HEK293 (cell line): ENCODE results near the gene CEP70.

Source experiments
- CTCF ChIA-PET: fragments of 350-600 bp; formaldehyde crosslinking; extraction: SDS; loops from one replicate; lab custom pipeline; 2021; ENCODE audit warnings: antibody characterized with exemption; lab: Yijun Ruan, JAX
- POLR2A ChIA-PET: fragments of 300-600 bp; formaldehyde crosslinking; extraction: SDS; loops from one replicate; lab custom pipeline; 2020; ENCODE audit warnings: antibody characterized with exemption, inconsistent platforms; lab: Yijun Ruan, JAX
- H3K27ac ChIP-seq: fragments of 200-500 bp; sonication (Bioruptor generic); 2 replicates; pipeline ENCODE4 v1.5.1; 2014; ENCODE audit warnings: low read depth, low read length, control low read depth, inconsistent platforms; ENCODE audit errors: extremely low read depth
- H3K36me3 ChIP-seq, 2 experiments: fragments of 200-500 bp in 1 of 2; sonication (Bioruptor generic) in 1 of 2; 1 replicate in 1 of 2; 2 replicates in 1 of 2; pipeline ENCODE4 v1.5.1; 2014 to 2017; ENCODE audit warnings: inconsistent platforms in 2 of 2, low read length in 2 of 2; ENCODE audit not compliant: control insufficient read depth in 2 of 2, insufficient read depth in 1 of 2
- H3K4me1 ChIP-seq: fragments of 200-500 bp; sonication (Bioruptor generic); 2 replicates; pipeline ENCODE4 v1.5.1; 2014; ENCODE audit warnings: mild to moderate bottlenecking, low read length, inconsistent platforms; ENCODE audit not compliant: control insufficient read depth, insufficient read depth
- H3K4me3 ChIP-seq: 2 replicates; pipeline ENCODE4 v1.5.1; 2011; ENCODE audit warnings: low read depth, mild to moderate bottlenecking, control low read depth, low read length, moderate library complexity
- H3K9me3 ChIP-seq: fragments of 200-500 bp; sonication (Bioruptor generic); 2 replicates; pipeline ENCODE4 v1.5.1; 2014; ENCODE audit warnings: low read depth, low read length, inconsistent platforms; ENCODE audit not compliant: control insufficient read depth, insufficient read depth
- GFI1B ChIP-seq: fragments of 450-650 bp; formaldehyde crosslinking; IDR thresholded peaks from 2 replicates; pipeline ENCODE4 v1.5.1; 2016; ENCODE audit warnings: missing biosample characterization, missing genetic modification characterization
- GLIS2 ChIP-seq: fragments of 450-650 bp; formaldehyde crosslinking; IDR thresholded peaks from 2 replicates; pipeline ENCODE4 v1.5.1; 2016; ENCODE audit warnings: missing biosample characterization, missing genetic modification characterization
- HOXA7 ChIP-seq: sonication (generic); formaldehyde crosslinking; IDR thresholded peaks from 2 replicates; pipeline ENCODE4 v1.8.1; 2022; ENCODE audit warnings: missing genetic modification reagents, borderline replicate concordance
- HOXD13 ChIP-seq: sonication (generic); formaldehyde crosslinking; IDR thresholded peaks from 2 replicates; pipeline ENCODE4 v1.8.0; 2022; ENCODE audit warnings: missing genetic modification reagents, borderline replicate concordance
- IKZF3 ChIP-seq: fragments of 450-650 bp; IDR thresholded peaks from 2 replicates; pipeline ENCODE4 v1.5.0; 2018; ENCODE audit warnings: missing biosample characterization, mild to moderate bottlenecking, missing genetic modification characterization, moderate library complexity
- KLF16 ChIP-seq: fragments of 450-650 bp; formaldehyde crosslinking; IDR thresholded peaks from 2 replicates; pipeline ENCODE4 v1.5.1; 2017; ENCODE audit warnings: missing biosample characterization, missing genetic modification characterization
- PRDM1 ChIP-seq: fragments of 450-650 bp; formaldehyde crosslinking; IDR thresholded peaks from 2 replicates; pipeline ENCODE4; 2016; ENCODE audit warnings: missing biosample characterization, missing genetic modification characterization
- SP3 ChIP-seq: fragments of 450-650 bp; formaldehyde crosslinking; IDR thresholded peaks from 2 replicates; pipeline ENCODE4 v1.5.1; 2016; ENCODE audit warnings: missing biosample characterization, missing genetic modification characterization
- ZBTB11 ChIP-seq: fragments of 450-650 bp; formaldehyde crosslinking; conservative IDR thresholded peaks from 2 replicates; pipeline ENCODE4 v1.5.1; 2016; ENCODE audit warnings: low read depth, missing biosample characterization, missing genetic modification characterization
- ZNF211 ChIP-seq: fragments of 450-650 bp; formaldehyde crosslinking; IDR thresholded peaks from 2 replicates; pipeline ENCODE4 v1.5.1; 2016; ENCODE audit warnings: low read depth, missing biosample characterization, missing genetic modification characterization
- ZNF223 ChIP-seq: fragments of 450-650 bp; formaldehyde crosslinking; IDR thresholded peaks from 2 replicates; pipeline ENCODE4 v1.5.1; 2016; ENCODE audit warnings: missing biosample characterization, missing genetic modification characterization
- ZNF266 ChIP-seq: fragments of 450-650 bp; formaldehyde crosslinking; IDR thresholded peaks from 2 replicates; pipeline ENCODE4 v1.5.1; 2016; ENCODE audit warnings: missing biosample characterization, missing genetic modification characterization, low read depth
- ZNF341 ChIP-seq: fragments of 450-650 bp; formaldehyde crosslinking; IDR thresholded peaks from 2 replicates; pipeline ENCODE4; 2016; ENCODE audit warnings: low read depth, missing biosample characterization, missing genetic modification characterization
- ZNF544 ChIP-seq: fragments of 450-650 bp; formaldehyde crosslinking; IDR thresholded peaks from 2 replicates; pipeline ENCODE4 v1.5.0; 2017; ENCODE audit warnings: missing biosample characterization, missing genetic modification characterization
- ZNF596 ChIP-seq: fragments of 450-650 bp; IDR thresholded peaks from 2 replicates; pipeline ENCODE4 v1.5.0; 2018; ENCODE audit warnings: missing biosample characterization, mild to moderate bottlenecking, missing genetic modification characterization, moderate library complexity
- ZNF645 ChIP-seq: fragments of 450-650 bp; formaldehyde crosslinking; IDR thresholded peaks from 2 replicates; pipeline ENCODE4; 2016; ENCODE audit warnings: missing biosample characterization, missing genetic modification characterization
- ZNF658 ChIP-seq: fragments of 450-650 bp; formaldehyde crosslinking; IDR thresholded peaks from 2 replicates; pipeline ENCODE4; 2016; ENCODE audit warnings: missing biosample characterization, missing genetic modification characterization
- ZNF677 ChIP-seq: fragments of 450-650 bp; IDR thresholded peaks from 2 replicates; pipeline ENCODE4 v1.5.0; 2018; ENCODE audit warnings: missing biosample characterization, mild to moderate bottlenecking, missing genetic modification characterization, moderate library complexity
- ZNF701 ChIP-seq: fragments of 450-650 bp; formaldehyde crosslinking; IDR thresholded peaks from 2 replicates; pipeline ENCODE4 v1.5.1; 2016; ENCODE audit warnings: missing biosample characterization, missing genetic modification characterization
- ZNF785 ChIP-seq: fragments of 450-650 bp; formaldehyde crosslinking; IDR thresholded peaks from 2 replicates; pipeline ENCODE4 v1.5.1; 2016; ENCODE audit warnings: missing biosample characterization, missing genetic modification characterization
- ZNF791 ChIP-seq: fragments of 450-650 bp; formaldehyde crosslinking; IDR thresholded peaks from 2 replicates; pipeline ENCODE4 v1.5.1; 2016; ENCODE audit warnings: missing biosample characterization, missing genetic modification characterization
- TF ChIP-seq, protein P1 (sequence below): fragments of 450-650 bp; formaldehyde crosslinking; IDR thresholded peaks from 2 replicates; pipeline ENCODE4 v1.5.1; 2016; ENCODE audit warnings: missing biosample characterization, missing genetic modification characterization
- TF ChIP-seq, protein P2 (sequence below): fragments of 450-650 bp; formaldehyde crosslinking; IDR thresholded peaks from 2 replicates; pipeline ENCODE4 v1.5.1; 2016; ENCODE audit warnings: missing biosample characterization, missing genetic modification characterization

Gene CEP70

DNA sequence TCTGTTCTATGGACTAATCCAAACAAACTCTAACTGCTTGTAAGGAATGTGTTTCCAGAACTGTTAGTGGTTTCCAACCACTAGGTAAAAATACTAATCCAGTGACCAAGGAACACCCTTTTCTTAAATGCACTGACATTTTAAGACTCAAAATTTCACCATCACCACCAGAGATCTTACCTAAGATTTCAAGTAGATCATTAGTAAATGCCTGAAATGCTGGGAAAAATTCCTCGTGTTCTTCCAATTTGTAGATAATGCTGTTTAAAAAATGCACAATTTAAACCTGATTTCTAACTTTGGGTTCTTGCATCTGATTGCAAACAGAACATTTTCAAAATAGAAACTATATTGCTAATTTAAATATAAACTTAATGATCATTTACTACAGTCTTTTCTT lies 96.2 kb downstream of the CEP70 start (continued):
- TF ChIP-seq IKZF3 (tag by site-specific recombination) = no peak
- no peak for TF ChIP-seq ZNF266 (tag by site-specific recombination)
- TF ChIP-seq GLIS2 (tag by site-specific recombination) = no peak
- no peak for TF ChIP-seq HOXD13
- no peak for TF ChIP-seq ZNF701 (tag by site-specific recombination)
- no peak for TF ChIP-seq ZNF785 (tag by site-specific recombination)
- no peak for TF ChIP-seq ZNF211

DNA sequence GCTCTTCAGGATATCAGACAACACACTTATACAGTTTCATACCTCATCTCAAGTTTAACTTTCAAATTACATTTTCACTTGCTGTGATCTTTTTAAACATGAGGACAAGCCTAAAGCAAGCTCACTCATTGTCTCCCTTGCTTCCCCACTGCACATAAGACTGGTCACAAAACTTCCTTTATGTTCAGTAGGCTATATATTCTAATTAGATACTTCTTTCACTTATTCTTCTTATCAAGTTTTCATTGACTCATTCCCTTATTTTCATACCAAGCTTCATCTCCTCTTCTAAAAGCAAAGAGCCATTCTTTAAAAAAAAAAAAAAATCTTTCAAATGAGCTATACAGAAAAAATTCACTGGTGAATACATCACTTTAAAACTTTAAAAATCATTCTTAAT lies 97.0 kb downstream of the CEP70 start:
- no peak overlapping the region for H3K4me3 ChIP-seq
- H3K36me3 ChIP-seq = peaks cover 0 to 24% of the 10 kb centered on the region in 2 experiments; a peak in 2 of 3 replicates
- POLR2A ChIA-PET = no interaction called here
- no peaks in the 10 kb centered on the region for H3K4me1 ChIP-seq
- TF ChIP-seq SP3 (tag by site-specific recombination) (no peak), ZBTB11 (tag by site-specific recombination) (no peak), KLF16 (tag by site-specific recombination) (no peak), ZNF791 (tag by site-specific recombination) (no peak), ZNF544 (tag by site-specific recombination) (no peak), ZNF658 (tag by site-specific recombination) (no peak), ZNF223 (tag by site-specific recombination) (no peak), ZNF341 (tag by site-specific recombination) (no peak), ZNF596 (tag by site-specific recombination) (no peak), PRDM1 (no peak), ZNF677 (tag by site-specific recombination) (no peak), GFI1B (no peak), ZNF211 (no peak), HOXA7 (CRISPR knock-in tag) (no peak), ZNF645 (tag by site-specific recombination) (no peak)
- TF ChIP-seq, protein P1, sequence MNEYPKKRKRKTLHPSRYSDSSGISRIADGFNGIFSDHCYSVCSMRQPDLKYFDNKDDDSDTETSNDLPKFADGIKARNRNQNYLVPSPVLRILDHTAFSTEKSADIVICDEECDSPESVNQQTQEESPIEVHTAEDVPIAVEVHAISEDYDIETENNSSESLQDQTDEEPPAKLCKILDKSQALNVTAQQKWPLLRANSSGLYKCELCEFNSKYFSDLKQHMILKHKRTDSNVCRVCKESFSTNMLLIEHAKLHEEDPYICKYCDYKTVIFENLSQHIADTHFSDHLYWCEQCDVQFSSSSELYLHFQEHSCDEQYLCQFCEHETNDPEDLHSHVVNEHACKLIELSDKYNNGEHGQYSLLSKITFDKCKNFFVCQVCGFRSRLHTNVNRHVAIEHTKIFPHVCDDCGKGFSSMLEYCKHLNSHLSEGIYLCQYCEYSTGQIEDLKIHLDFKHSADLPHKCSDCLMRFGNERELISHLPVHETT (tag by site-specific recombination) = no peak
- TF ChIP-seq, protein P2, sequence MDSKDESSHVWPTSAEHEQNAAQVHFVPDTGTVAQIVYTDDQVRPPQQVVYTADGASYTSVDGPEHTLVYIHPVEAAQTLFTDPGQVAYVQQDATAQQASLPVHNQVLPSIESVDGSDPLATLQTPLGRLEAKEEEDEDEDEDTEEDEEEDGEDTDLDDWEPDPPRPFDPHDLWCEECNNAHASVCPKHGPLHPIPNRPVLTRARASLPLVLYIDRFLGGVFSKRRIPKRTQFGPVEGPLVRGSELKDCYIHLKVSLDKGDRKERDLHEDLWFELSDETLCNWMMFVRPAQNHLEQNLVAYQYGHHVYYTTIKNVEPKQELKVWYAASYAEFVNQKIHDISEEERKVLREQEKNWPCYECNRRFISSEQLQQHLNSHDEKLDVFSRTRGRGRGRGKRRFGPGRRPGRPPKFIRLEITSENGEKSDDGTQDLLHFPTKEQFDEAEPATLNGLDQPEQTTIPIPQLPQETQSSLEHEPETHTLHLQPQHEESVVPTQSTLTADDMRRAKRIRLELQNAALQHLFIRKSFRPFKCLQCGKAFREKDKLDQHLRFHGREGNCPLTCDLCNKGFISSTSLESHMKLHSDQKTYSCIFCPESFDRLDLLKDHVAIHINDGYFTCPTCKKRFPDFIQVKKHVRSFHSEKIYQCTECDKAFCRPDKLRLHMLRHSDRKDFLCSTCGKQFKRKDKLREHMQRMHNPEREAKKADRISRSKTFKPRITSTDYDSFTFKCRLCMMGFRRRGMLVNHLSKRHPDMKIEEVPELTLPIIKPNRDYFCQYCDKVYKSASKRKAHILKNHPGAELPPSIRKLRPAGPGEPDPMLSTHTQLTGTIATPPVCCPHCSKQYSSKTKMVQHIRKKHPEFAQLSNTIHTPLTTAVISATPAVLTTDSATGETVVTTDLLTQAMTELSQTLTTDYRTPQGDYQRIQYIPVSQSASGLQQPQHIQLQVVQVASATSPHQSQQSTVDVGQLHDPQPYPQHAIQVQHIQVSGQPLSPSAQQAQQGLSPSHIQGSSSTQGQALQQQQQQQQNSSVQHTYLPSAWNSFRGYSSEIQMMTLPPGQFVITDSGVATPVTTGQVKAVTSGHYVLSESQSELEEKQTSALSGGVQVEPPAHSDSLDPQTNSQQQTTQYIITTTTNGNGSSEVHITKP = no peak
- CTCF ChIA-PET = no interaction called here
- H3K9me3 ChIP-seq = no peaks in the 10 kb centered on the region
- no peak overlapping the region for H3K27ac ChIP-seq
